GM12874 (cell line): ENCODE data around the gene BZW2.

Experiments used
- TF ChIP-seq, protein P1 (sequence below): IDR thresholded peaks from 2 replicates; pipeline ENCODE4 v1.5.1; 2011; ENCODE audit warnings: low read depth, mild to moderate bottlenecking, control low read depth, low read length, moderate library complexity; ENCODE audit not compliant: insufficient read depth

The BZW2 gene

DNA sequence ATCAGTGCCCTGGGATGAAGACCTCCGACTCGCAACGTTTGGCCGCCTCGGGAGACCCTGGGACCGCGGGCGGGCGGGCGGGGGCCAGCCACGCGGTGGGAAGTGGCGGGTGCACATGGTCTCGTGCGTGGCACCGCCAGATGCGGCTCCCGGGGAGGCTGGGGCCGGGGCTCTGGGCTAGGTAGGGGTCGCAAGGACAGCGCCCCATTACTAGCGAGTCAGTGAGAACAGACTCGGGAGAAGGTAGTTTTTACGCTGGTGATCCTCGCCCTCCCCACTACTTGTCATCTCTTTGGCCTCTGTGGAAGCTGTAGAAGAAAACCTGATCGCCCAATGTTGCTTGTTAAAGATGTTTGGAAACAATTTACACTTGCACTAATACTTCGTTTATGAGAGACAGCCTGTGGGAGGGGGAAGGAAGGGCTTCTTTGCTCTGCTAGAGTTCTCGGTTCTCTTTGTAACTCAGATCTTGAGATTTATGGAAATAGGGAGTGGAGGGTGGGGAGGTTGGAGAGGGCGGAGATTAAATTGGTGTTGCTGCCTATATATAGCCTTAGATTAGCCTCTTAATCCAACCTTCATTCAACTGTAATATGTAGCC, 591 bp downstream of the BZW2 start:
- TF ChIP-seq, protein P1, sequence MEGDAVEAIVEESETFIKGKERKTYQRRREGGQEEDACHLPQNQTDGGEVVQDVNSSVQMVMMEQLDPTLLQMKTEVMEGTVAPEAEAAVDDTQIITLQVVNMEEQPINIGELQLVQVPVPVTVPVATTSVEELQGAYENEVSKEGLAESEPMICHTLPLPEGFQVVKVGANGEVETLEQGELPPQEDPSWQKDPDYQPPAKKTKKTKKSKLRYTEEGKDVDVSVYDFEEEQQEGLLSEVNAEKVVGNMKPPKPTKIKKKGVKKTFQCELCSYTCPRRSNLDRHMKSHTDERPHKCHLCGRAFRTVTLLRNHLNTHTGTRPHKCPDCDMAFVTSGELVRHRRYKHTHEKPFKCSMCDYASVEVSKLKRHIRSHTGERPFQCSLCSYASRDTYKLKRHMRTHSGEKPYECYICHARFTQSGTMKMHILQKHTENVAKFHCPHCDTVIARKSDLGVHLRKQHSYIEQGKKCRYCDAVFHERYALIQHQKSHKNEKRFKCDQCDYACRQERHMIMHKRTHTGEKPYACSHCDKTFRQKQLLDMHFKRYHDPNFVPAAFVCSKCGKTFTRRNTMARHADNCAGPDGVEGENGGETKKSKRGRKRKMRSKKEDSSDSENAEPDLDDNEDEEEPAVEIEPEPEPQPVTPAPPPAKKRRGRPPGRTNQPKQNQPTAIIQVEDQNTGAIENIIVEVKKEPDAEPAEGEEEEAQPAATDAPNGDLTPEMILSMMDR: no peak

DNA sequence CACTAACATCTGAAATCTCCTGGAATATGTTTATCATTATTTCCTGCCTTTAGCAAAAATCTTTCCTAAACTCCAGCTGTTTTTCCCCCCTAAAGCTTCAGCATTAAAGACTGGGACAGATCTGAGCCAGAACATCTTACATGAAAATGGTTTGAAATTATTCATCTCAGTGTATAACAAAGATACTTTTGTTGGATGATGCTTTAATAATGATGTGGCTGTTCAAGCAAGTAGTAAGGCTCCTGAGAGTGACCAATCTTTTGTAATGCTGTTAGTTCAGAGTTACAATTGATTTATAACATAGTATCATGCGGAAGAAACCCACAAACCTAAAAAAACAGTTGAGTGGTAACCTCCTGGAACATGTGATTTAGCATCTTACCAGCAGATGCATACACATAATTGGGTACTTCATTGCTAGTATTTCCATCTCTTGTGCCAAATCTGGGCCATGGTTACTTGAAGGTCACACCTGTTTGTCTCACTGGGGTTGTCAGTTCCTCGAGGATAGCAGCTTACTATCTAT, 1.5 kb downstream of the BZW2 start:
- TF ChIP-seq, protein P1: no peak

GRCh38 chr7:16648551-16648950, 2.6 kb downstream of the BZW2 start:
- TF ChIP-seq, protein P1: no peak

DNA sequence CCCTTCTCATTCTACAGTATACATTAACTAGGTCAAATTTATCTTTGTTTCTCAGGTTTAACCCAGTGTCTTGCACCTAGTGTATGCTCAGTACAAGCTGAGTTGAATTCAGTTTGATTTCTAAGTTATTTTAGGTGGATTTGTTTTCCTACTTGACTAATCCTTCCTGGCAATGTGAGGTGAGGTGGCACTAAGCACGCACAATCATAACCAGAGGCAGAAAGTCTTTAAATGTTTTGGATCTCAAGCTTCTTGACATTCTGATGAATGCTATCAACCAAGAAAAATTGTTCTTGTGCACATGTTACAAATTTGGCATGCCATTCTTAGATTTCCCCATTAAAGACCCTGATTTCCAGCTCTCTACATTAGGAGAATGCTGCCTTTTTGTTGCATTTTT, 3.2 kb downstream of the BZW2 start:
- TF ChIP-seq, protein P1: no peak

DNA sequence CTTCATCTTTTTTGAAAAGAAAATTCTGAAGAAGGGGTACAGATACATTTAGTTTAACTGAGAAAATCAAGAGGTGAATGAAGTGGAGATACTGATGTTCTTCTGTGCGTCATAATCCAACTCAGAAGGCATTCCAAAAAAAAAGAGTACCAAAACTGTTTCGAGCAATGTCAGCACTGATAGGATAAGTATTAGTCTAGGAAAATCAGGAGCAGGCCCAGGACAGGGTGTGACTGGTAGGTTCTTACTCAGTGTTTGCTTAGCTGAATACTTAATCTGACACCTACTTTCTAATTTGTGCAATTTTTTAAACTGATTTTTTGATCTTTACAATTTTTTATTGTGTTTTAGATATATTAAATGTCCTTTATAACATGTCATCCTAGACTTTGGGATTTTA, 4.3 kb downstream of the BZW2 start:
- TF ChIP-seq, protein P1: no peak

- TF ChIP-seq, protein P1: no peak
Measured at GRCh38 chr7:16651396-16652239, 5.6 kb downstream of the BZW2 start.

DNA sequence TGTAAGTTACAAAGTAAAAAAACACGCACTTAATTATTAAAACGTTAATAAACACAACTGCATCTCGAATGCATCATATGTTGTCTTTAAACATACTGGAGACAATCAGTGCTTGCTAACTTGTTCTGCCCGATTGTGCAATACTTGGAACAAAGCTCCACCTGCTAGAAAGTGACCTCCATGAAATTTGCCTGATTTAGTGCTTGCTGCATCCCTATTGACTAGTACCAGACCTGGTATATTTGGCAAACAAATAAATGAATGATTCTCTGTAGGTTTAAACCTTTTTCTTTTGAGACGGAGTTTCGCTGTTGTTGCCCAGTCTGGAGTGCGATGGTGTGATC, 6.2 kb downstream of the BZW2 start:
- TF ChIP-seq, protein P1: no peak
